DMS153 treated with DMSO at 0.1 percent for 48 hours (cell line): ENCODE data around the gene TRAPPC2.

Source experiments
- DNase-seq: peaks from one replicate; lab custom pipeline; 2025; ENCODE audit not compliant: unreplicated experiment; lab: John Stamatoyannopoulos, UW

The TRAPPC2 gene

DNA sequence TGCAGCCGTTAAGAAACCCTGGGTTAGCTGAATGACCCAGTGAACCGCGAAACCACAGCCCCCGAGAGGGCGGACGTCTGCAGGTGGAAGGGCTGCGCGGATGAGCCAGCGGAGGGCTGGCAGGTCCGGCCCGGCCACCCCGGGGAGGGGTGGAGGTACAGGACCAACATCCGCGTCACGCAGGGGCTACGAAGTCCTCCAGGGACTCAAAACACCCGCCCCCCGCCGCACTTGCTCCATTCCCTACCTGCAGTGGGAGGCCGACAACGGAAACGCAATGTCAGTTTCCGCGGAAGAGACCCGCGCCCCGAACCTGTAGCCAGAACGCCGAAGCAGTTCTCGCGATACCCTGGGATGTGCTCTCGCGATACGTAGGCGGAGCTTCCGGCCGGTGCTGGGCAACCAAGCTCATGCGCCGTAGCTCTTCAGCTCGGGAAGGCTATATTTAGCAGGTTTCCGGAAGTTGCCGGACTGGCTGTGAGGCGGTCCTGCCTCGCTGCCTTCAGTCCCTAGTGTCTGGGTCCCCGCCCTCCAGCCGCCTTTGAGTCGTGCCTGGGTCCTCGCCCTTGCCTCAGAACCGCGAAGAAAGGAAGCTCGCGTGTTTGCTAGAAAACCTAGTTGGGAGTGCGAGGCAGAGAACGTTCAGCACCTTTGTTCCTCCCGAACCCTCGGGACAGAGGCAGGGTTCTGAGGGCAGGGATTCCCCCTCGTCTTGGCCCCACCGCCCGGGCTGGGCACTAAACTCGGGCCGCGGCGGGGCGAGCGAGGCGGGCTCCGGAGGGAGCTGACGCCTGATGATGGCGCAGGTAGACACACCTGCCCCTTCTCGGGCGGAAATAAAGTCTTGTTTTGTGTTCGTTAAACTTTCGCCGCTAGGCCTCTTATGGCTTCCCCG, at the start of gene TRAPPC2, which contains the start of gene OFD1:
Gene TRAPPC2 (minus strand): TSS at position 343 of the 895 bp plus-strand sequence. CDS start 14,657 bp downstream, outside the sequence.
Gene OFD1 (plus strand): TSS at position 471 of the 895 bp plus-strand sequence. CDS start 324 bp downstream, at position 795.
- DNase-seq, result peak; percentile 61

DNA sequence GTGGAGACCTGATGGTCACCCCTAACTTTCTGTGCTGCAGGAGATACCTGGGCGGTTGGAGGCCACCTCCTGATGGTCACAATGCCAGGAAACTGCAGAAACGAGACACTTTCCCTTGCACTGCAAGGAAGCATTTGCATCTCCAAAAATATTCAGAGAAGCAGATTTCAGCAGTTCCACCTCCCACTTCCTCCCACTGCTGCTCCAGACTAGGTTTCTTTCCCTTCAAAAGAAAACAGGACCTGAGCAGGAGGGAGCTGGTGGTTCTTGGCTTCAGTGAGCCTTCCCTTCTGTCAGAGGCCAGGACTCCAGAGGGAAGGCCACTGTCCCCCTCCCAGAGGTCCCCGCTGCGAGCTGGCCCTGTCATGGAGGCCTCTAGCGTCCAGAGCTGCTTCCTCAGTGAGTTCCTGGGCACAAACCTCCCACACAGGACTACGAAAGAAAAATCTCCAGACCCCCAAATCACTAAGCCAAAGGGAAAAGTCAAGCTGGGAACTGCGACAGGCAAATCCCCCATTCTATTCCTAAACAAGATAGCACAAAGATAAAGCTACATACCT, 46.5 kb upstream of the TRAPPC2 start:
- no peak for DNase-seq

DNA sequence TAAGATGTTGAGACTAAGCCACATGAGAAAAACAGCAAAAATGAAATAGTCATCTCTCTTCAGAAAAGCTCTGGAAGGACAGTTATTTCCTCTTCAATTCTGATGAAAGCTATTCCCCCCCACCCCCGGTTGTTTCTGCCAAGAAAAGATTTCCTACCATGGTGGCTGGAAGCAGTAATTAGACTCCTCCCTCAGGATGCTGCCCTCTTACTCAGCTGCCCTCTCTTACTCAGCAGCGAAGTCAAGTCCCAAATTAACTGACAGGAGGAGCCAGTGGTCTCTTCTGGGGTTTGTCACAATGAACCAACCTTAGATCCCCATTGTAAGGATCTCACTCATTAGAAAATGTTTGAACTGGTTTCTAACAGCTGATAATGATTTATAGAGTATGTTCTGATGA, 44.5 kb upstream of the TRAPPC2 start:
- DNase-seq, result no peak

DNA sequence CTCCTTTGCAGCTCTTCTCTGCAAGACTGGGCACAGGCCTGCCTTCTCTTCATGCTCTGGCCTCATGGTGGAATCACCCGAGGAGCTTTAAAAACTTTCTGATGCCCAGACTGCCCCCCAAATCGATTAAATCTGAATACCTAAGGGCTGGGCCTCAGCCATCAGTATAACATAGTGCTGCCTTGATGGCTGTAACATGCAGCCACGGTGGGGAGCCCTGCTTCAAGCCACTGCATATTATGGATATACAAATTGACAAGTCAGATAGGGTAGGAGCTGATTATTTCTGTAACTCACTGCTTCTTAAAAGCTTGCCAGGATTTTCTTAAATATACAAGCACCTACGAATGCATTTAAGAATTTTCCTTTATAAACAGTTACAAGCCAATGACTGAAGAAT, 42.0 kb upstream of the TRAPPC2 start:
- no peak for DNase-seq

DNA sequence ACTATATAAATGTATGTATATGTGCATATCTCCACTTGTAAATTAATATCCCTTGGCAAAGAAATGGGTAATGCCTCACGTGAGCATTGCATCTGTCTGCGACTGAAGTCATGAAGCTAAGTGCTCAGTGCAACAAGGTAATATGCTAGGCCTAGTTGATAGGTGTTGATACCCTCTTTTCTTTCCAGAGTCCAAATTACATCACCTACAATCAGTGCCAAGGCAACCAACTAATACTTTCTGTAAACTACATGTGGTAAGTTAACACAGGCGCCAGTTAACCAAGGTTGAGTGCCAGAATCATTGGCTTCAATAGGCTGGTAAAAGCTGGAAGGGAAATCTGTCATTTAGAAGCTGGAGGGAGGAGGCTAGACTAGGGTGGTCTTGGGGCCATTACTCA, 41.4 kb upstream of the TRAPPC2 start:
- no peak for DNase-seq

DNA sequence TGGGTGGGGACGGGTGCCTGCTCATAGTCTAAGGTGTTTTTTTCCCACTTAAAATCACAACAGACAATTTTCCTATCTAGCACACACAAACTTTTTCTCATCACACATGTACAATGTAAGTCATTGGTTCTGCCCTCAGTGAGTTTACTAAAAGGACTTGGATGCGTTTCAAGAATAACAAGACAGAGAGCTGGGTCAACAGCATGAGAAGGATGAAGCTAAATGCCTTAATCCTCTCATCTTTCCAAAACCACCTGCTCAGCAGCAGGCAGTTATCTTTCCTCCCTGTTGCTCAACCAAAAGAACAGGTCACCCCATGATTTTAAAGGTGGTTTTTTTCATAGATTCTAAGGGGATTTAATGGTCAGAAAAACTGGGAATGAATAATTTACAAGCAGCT, 40.3 kb upstream of the TRAPPC2 start:
- DNase-seq, result no peak

DNA sequence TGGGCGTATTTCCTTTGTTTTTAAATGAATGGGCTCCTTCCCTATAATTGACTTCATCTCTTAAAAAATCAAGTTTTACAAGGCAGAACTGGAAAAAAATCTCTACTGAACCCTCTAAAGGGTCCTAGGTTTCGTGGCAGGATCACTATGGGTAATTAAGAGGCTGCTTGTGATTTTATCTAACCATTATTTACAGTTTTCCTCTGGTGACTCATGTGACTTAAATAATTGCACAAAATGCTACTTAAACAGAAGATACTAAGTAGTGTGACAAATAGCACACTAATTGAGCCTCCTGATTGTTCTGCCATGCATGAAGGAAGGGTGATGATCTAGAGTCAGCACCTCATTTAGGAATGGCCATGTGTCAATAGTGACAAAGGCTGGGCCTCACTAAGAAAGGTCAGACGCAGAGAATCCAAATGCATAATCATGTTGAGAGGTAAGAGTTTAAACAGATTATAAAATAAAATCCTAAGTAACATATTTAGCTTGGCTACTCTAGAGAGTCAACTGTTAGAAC, 35.7 kb upstream of the TRAPPC2 start:
- no peak for DNase-seq

DNA sequence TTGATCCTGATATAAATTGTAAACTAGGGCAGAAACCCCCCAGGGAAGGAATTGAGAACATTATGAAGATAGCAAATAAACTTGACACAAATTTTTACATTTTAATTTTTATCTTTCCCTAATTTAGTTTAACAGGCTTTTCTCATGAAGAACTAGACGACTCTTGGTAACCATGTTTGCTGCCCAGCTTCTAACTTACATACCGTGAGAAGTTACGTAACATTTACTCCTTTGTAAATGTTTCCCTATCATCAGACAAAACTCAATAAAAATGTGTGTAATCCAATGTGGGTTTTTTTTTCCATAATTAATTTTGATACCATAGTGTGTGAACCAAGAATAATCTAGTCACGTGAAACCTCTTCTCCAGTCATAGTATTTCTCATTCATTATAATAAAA, 34.5 kb upstream of the TRAPPC2 start:
- DNase-seq, result no peak

DNA sequence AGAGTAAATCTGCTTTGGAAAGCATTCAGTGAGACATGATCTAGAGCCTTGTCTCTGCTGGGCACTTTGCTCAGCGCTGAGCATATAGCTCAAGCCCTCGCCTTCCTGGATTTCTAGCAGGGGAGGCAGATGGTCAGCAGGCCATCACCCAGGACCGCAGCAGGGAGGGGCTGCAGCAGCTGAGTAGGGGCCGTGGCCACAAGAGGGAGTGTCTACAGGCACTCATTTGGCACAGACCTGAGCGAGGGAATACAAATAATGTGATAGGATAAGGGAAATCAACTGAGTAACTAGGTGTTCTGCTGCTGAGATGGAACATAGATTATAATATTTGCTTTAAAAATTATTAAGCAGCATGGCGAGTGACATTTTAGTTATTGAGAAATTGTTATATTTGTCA, 30.3 kb upstream of the TRAPPC2 start:
- no peak for DNase-seq

DNA sequence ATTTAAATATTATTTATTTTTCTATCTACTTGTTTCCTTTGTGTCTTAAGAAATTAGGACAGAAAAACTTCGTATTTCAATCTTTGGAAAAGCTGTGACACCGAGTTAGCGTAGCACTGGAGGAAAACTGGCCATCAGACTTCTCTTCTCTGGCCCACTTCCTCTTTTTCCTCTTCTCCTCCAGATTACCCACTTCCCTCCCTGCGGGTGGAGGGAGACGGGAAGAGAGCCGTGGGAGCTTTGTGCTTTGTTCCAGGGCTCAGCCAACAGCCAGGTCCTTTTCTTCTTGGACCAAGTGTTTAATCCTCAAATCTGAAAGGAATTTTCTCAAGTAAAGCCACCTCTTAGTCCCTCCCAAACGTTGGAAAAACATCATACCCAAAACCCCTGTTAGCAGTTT, 29.9 kb upstream of the TRAPPC2 start:
- DNase-seq, result no peak

DNA sequence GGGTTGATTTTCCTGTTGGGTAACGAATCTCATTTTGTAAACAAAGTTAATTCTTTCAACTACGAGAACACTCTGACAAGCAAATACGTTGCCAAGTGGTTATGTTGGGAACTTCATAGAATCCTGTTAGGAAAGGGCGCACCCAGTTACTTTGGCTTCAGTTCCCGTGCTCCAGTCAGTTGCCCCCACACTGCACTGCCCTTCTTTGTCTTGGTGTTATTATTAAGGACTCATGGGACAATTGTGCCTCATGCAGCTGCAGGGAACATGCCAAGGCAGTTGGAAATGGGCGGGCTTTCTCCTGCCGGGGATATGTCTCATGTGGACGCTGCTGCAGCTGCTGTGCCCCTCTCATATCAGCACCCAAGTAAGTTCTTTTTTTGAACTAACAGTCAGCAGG, 29.1 kb upstream of the TRAPPC2 start:
- DNase-seq, result no peak

DNA sequence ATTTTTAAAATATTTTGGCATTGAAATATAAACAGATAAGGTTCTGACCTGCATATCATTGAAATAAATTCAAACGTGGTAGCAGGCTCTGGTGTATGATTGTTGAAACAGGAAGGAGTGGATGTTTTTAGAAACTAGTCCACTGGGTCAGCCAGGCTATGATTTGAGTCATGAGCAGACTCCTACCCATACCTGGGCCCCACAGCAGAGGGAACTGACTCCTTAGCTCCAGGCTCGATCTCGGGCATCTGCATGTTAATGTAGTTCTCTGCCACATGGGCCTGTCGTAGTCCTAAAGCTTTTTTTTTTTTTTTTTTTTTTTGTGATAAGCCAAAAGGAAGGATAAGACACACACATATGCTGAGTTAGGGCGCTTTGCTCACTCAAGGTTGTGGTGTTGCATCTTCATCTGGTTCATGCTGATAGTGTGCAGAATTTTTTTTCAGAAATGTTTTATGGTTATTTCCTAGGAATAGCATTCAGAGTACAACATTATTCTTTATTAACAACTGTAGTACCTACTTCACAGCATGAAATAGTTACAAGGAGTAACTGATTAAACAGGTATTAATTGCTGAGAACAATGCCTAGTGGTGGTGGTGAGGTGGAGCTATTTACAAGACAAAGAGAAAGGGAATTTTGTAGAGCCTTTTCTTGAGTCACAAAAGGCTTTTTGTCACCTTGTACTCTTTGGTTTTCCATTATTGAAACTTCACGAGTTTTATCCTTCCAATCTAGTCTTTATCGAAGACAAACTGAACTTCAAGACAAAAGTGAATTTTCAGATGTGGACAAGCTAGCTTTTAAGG, 27.4 kb upstream of the TRAPPC2 start:
- no peak for DNase-seq

DNA sequence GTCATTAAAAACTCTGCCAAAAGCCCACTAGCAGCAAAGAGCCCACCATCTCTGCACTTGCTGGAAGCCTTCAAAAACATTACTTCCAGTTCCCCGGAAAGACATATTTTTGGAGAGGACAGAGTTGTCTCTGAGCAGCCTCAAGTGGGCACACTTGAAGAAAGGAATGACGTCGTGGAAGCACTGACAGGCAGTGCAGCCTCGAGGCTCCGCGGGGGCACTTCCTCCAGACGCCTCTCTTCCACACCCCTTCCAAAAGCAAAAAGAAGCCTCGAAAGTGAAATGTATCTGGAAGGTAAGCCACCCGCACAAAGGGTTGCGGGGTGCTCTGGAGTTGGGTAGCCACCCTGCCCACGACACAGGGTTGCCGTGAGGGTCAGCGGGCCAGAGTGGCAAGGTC, 26.0 kb upstream of the TRAPPC2 start:
- no peak for DNase-seq

DNA sequence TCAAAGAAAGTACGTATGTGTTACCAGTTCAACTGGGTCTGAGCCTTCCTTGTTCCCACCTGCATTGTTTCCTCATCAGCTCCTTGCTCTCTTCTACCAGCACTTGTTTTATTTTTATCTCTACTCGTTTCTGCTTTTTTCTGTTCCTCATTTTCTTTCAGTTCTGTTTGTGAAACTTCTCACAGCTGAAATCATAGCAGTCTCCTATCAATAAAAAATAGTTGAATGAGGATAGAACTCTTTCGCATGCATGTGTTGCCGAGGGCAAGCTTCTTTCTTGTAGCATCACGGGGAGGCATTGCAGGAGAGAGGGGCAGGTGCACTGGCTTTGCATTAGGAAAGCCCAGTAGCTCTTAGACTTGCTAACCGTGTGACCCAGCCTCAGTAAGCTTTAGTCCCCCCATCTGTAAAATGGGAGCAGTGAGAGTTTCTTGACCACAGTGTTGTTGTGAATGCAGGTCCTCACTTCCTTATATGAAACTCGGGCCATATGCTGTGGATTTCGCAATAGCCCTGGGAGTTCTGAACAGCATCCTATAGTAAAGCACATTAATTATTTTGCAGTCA, 24.8 kb upstream of the TRAPPC2 start:
- no peak for DNase-seq

DNA sequence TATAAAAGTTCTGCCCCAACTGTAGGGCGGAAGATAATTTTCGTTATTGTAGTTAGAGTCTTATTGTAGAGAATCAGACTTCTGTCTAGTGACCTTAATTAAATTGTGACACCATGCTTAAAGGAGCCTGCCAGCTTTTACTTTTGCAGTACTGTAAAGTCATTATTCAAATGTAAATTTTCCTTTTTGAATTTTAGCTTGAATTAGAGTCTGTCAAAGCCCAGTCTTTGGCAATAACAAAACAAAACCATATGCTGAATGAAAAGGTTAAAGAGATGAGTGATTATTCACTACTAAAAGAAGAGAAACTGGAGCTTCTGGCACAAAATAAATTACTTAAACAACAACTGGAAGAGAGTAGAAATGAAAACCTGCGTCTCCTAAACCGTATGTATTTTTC, 22.0 kb upstream of the TRAPPC2 start:
- no peak for DNase-seq

DNA sequence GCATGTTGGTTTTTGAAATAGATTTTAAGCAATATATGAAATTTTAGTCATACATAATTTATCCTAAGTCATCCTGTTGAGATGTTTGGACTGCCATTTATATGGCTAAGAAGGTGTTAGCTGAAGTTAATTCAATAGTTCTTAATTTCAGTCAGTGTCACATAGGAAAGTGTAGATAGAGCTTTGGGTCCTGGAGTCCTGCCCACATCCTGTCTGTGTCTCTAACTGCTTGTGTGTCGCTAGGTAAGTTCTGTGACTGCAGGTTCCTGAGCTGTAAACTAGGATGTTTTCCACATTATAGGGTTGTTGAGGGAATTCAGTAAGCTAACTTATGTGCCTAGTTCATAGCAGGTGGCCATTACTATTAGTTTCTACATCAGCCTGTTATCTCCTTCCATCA, 20.8 kb upstream of the TRAPPC2 start:
- DNase-seq, result no peak

DNA sequence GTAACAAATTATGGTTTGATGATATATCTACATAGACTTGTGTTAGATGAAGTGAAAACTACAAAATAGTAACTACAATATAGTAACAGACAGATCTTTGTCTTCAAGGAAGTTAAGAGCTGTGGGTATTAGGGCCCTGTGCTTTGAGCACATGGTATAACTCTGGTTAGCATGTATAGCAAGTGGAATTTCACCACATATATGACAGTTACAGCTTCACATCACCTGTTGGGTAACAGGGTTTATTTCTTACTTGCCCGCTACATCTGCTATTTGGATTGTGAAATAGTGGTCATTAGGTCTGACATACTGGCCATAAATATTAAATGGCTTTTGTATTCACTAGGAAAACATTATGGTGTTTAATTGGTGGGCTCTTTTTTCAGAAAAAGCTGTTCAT, 20.3 kb upstream of the TRAPPC2 start:
- DNase-seq, result no peak

DNA sequence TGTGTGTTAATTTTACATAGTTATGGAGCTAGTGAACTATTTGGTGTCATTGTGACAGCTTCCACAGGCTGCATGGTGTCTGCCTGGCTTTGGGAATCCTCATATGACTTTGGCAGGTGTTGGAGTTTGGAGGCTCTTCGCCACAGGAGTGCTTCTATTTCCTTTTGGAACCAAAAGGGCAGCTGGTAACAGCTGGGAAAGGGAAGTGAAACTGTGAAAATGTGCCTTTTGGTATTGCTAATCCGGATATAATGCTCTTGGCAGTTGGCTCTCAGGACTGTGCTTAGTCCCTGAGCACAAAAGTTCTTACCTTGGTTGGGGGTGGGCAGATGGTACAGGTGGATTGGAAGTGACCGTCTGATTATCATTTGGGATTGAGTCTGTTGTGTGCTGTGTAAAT, 18.2 kb upstream of the TRAPPC2 start:
- DNase-seq, result no peak

DNA sequence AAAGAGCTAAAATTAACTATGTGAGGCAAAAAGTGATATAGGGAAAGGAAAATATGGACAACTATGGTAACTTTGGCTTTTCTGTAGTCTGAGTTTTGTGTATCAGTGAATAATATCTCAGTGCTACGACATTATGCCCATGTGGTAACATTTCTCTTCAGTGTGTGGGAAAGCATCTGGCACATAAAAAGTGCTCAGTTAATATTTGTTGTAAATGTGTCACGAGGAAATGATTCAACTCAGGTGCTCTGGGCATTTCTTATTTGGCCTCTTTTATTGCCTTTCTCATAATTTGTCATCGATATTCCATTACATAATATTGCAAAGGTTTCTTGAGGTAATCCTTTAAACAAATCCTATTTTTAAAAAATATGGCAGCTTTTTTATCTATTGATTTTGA, 17.7 kb upstream of the TRAPPC2 start:
- DNase-seq, result no peak

DNA sequence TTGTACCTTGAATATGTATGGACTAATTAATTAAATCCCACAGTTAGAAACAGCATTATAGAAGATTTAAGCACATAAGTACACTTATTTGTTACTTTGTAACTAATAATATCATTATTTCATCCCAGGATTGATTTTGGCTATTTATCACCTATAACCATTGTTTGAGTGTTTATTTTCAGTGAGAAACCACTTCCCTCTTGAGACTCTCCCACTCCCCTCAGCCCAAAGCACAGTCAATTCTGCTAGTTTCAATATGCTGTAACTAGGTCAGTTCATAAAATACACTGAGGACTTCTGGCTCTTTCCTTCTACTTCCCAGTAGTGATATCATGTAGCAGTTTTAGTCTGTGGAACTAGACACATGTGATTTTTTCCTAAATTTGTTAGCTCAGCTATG, 16.4 kb upstream of the TRAPPC2 start:
- DNase-seq, result no peak

DNA sequence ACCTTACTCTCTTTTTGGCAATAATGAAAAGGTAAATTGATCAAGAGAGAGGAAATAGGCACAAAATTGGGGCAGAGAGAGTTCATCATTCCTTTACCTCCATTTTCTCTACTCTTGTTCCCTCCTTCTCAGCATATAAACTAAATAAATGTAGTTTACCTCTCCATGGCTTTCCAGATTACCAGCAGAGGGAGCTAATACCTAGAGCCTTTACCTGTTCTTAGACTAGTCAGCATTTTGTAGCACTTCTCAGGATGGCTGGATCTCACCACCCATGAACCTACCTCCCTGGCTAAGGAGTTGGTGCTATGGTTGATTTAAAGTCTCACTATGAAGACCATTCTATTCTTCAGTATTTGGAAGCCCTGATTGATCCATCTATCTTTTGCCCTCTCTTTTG, 15.8 kb upstream of the TRAPPC2 start:
- DNase-seq, result peak; percentile 22
